CD14-positive monocyte (primary cell): Measurements from ENCODE around the gene FAM81A. TPM values are rescaled to one million over a fixed set of nuclear protein-coding genes. Genes with fewer than 3 reads are reported as not detected.
A peak's percentile ranks its signal among the peaks of the same experiment; 100 is the strongest.

Experiments
- DNase-seq, 3 donors: peaks; one replicate each; pipeline ENCODE4 v3.0.0-alpha.2; 2011 to 2022
- H2AFZ ChIP-seq: 2 replicates; pipeline ENCODE4 v1.6.0; 2012; ENCODE audit warnings: mild to moderate bottlenecking, low read depth, low read length, inconsistent platforms; ENCODE audit not compliant: insufficient read depth, poor library complexity, severe bottlenecking
- H3K27ac ChIP-seq, 2 donors: 1 replicate in 1 of 2; 2 replicates in 1 of 2; pipeline ENCODE4 v1.5.1; 2012 to 2013; ENCODE audit warnings: low read length in 2 of 2, control low read depth in 1 of 2, inconsistent platforms in 1 of 2, low read depth in 1 of 2, mild to moderate bottlenecking in 1 of 2
- H3K27me3 ChIP-seq, 2 donors: one replicate each; pipeline versions ENCODE4 v1.6.0 to v1.6.1; 2011 to 2013; ENCODE audit warnings: low read length in 2 of 2; ENCODE audit not compliant: control insufficient read depth in 2 of 2, insufficient read depth in 2 of 2
- H3K36me3 ChIP-seq, 2 donors: replicated peaks in 1 of 2; 1 replicate in 1 of 2; 2 replicates in 1 of 2; pipeline versions ENCODE4 v1.5.1 to v1.6.1; 2012 to 2013; ENCODE audit warnings: low read length in 2 of 2, control low read depth in 1 of 2, inconsistent platforms in 1 of 2, mild to moderate bottlenecking in 1 of 2; ENCODE audit not compliant: insufficient read depth in 2 of 2, control insufficient read depth in 1 of 2
- H3K4me1 ChIP-seq, 2 donors: 1 replicate in 1 of 2; 2 replicates in 1 of 2; pipeline versions ENCODE4 v1.5.1 to v1.6.1; 2012 to 2013; ENCODE audit warnings: low read length in 2 of 2, control low read depth in 1 of 2, inconsistent platforms in 1 of 2, mild to moderate bottlenecking in 1 of 2, moderate library complexity in 1 of 2; ENCODE audit not compliant: insufficient read depth in 2 of 2, control insufficient read depth in 1 of 2
- H3K4me2 ChIP-seq: replicated peaks from 2 replicates; pipeline ENCODE3; 2012; ENCODE audit warnings: low read length, moderate library complexity, mild to moderate bottlenecking; ENCODE audit not compliant: poor library complexity, severe bottlenecking; ENCODE audit errors: extremely low read depth
- H3K4me3 ChIP-seq, 3 experiments: fragments of 200-600 bp in 1 of 3; sonication (generic) in 1 of 3; replicated peaks in 1 of 3; 1 replicate in 2 of 3; 2 replicates in 1 of 3; pipeline ENCODE4 v1.5.1; 2011 to 2013; ENCODE audit warnings: low read length in 3 of 3, mild to moderate bottlenecking in 3 of 3, control low read depth in 2 of 3, low read depth in 2 of 3, inconsistent platforms in 1 of 3, moderate library complexity in 1 of 3
- H3K79me2 ChIP-seq: 2 replicates; pipeline ENCODE4 v1.6.0; 2012; ENCODE audit warnings: mild to moderate bottlenecking, control low read depth, inconsistent platforms, low read length, moderate library complexity; ENCODE audit not compliant: insufficient read depth
- H3K9ac ChIP-seq: 2 replicates; pipeline ENCODE4 v1.6.0; 2017; ENCODE audit warnings: low read length, mild to moderate bottlenecking; ENCODE audit not compliant: insufficient read depth, poor library complexity, severe bottlenecking
- H3K9me3 ChIP-seq, 2 donors: replicated peaks in 1 of 2; 1 replicate in 1 of 2; 2 replicates in 1 of 2; pipeline versions ENCODE4 v1.5.1 to v1.6.1; 2012 to 2013; ENCODE audit warnings: low read length in 2 of 2, control low read depth in 1 of 2; ENCODE audit not compliant: control insufficient read depth in 1 of 2, insufficient read depth in 1 of 2
- H4K20me1 ChIP-seq: 2 replicates; pipeline ENCODE4 v1.6.0; 2012; ENCODE audit warnings: mild to moderate bottlenecking, low read length, control low read depth, moderate library complexity; ENCODE audit not compliant: insufficient read depth
- H3K27ac Mint-ChIP-seq, 7 donors: one replicate each; pipeline ENCODE4 v1.8.0; 2020; ENCODE audit warnings: mild to moderate bottlenecking in 7 of 7, mixed read lengths in 7 of 7, moderate library complexity in 6 of 7, inconsistent platforms in 2 of 7
- H3K27me3 Mint-ChIP-seq, 3 donors: one replicate each; pipeline ENCODE4 v1.8.0; 2021 to 2022; ENCODE audit warnings: low read depth in 3 of 3, mild to moderate bottlenecking in 3 of 3, mixed read lengths in 3 of 3, moderate library complexity in 3 of 3, inconsistent platforms in 1 of 3
- H3K36me3 Mint-ChIP-seq, 2 donors: one replicate each; pipeline ENCODE4 v1.8.0; 2020; ENCODE audit warnings: mixed read lengths in 2 of 2, inconsistent platforms in 1 of 2, mild to moderate bottlenecking in 1 of 2
- H3K4me1 Mint-ChIP-seq: one replicate; pipeline ENCODE4 v1.8.0; 2020; ENCODE audit warnings: mild to moderate bottlenecking, mixed read lengths
- H3K4me3 Mint-ChIP-seq, 2 donors: one replicate each; pipeline ENCODE4 v1.8.0; 2020; ENCODE audit warnings: mild to moderate bottlenecking in 2 of 2, mixed read lengths in 2 of 2, moderate library complexity in 1 of 2
- H3K9me3 Mint-ChIP-seq, 7 donors: one replicate each; pipeline ENCODE4 v1.8.0; 2020 to 2022; ENCODE audit warnings: mixed read lengths in 7 of 7, mild to moderate bottlenecking in 6 of 7, moderate library complexity in 6 of 7, inconsistent platforms in 2 of 7
- WGBS: methylation state at CpG from one replicate; pipeline ENCODE4 v1.1.5; 2013; ENCODE audit warnings: missing lambda C conversion rate; ENCODE audit not compliant: insufficient coverage; 5-methylcytosine and 5-hydroxymethylcytosine counted together
- intact Hi-C, 2 donors: fragments of 100-400 bp; cut with micrococcal nuclease; formaldehyde crosslinking; loops; one replicate each; pipeline versions ENCODE4 v1.15.0 to v1.15.1; 2023
- polyA plus RNA-seq, 3 donors: library from polyadenylated mRNA; depleted of rRNA in 1 of 3; unstranded in 2 of 3; stranded (reverse) in 1 of 3; fragments of 300-500 nt in 2 of 3; fragments of >200 nt in 1 of 3; fragmentation: Illumina TruSeq in 2 of 3; gene quantifications; 1 replicate in 2 of 3; 2 replicates in 1 of 3; pipeline ENCODE4 v1.2.3, GENCODE V29; 2012 to 2021
- TF ChIP-seq, protein P1 (sequence below): fragments of 200-600 bp; IDR thresholded peaks from one replicate; pipeline ENCODE4 v1.8.0; 2022; ENCODE audit warnings: antibody characterized with exemption, mild to moderate bottlenecking

FAM81A gene
- polyA plus RNA-seq, 3 donors: 0.40 to 0.66 TPM; not detected in 1

DNA sequence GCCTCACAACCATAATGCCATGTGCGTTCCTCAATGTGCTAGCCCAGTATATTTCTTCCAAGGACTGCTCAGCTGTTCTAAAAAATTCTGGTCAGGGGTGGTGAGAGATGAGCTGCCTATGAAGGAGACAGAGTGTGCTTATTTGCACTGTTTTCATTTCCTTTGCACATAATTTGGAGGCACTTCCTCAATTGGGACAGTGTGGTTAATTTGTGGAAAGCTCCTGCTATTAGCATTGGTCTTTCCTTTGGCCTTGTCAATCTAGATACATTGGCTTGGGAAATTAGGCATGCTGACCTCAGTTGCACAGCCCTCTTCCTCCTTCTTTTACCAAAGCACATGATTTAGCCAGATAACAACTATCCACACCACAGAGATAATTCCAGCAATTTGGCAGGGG is 9.4 kb downstream of the FAM81A start:
- peak overlapping the region in 2 of 7 donors; percentile 0 to 62 for H3K27ac Mint-ChIP-seq
- no CpG with 5 or more reads among the region's 1 CpG for WGBS
- Histone ChIP-seq H3K4me1 (peaks cover 10 to 15% of the 10 kb centered on the region in 2 donors), H2AFZ (no peak overlapping the region), H3K9me3 (no peaks in the 10 kb centered on the region), H3K27ac (no peak overlapping the region), H3K9ac (no peak overlapping the region), H3K4me3 (no peak overlapping the region), H4K20me1 (no peaks in the 10 kb centered on the region), H3K27me3 (no peaks in the 10 kb centered on the region), H3K4me2 (no peak overlapping the region), H3K79me2 (no peaks in the 10 kb centered on the region), H3K36me3 (no peaks in the 10 kb centered on the region)
- peak in 1 of 3 donors; percentile 7 for DNase-seq
- H3K4me1 Mint-ChIP-seq: peaks cover 18% of the 10 kb centered on the region
- TF ChIP-seq, protein P1, sequence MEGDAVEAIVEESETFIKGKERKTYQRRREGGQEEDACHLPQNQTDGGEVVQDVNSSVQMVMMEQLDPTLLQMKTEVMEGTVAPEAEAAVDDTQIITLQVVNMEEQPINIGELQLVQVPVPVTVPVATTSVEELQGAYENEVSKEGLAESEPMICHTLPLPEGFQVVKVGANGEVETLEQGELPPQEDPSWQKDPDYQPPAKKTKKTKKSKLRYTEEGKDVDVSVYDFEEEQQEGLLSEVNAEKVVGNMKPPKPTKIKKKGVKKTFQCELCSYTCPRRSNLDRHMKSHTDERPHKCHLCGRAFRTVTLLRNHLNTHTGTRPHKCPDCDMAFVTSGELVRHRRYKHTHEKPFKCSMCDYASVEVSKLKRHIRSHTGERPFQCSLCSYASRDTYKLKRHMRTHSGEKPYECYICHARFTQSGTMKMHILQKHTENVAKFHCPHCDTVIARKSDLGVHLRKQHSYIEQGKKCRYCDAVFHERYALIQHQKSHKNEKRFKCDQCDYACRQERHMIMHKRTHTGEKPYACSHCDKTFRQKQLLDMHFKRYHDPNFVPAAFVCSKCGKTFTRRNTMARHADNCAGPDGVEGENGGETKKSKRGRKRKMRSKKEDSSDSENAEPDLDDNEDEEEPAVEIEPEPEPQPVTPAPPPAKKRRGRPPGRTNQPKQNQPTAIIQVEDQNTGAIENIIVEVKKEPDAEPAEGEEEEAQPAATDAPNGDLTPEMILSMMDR: no peak
- H3K9me3 Mint-ChIP-seq: peaks cover 0 to 2% (median 0%) of the 10 kb centered on the region in 7 donors
- no peak overlapping the region for H3K4me3 Mint-ChIP-seq
- intact Hi-C loops: no loop called here
- H3K27me3 Mint-ChIP-seq: peaks cover 0 to 1% (median 0%) of the 10 kb centered on the region in 3 donors
- H3K36me3 Mint-ChIP-seq: peaks cover 0 to 2% of the 10 kb centered on the region in 2 donors

DNA sequence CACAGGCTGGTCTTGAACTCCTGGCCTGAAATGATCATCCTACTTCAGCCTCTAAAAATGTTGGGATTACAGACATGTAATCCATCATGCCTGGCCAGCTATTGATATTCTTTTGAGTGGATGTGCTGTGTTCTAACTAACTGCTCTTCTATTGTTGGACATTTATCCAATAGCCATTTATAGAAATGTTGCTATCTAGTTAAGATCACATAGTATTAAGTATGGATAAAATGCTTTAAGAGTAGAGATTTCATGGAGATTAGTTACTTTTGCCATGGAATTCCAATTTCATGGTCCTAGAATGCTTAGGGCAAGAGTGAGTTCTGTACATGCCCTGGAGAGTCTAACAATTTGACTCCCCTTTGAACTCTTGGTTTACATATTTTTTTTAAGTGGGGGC is 10.9 kb downstream of the FAM81A start:
- H3K9ac ChIP-seq: no peak overlapping the region
- no peaks in the 10 kb centered on the region for H3K9me3 ChIP-seq
- H3K36me3 ChIP-seq: no peaks in the 10 kb centered on the region
- TF ChIP-seq, protein P1: no peak
- H3K4me2 ChIP-seq: no peak overlapping the region
- DNase-seq: no peak
- peaks cover 10 to 15% of the 10 kb centered on the region in 2 donors for H3K4me1 ChIP-seq
- H3K79me2 ChIP-seq: no peaks in the 10 kb centered on the region
- H4K20me1 ChIP-seq: no peaks in the 10 kb centered on the region
- H3K4me1 Mint-ChIP-seq: peaks cover 14% of the 10 kb centered on the region
- intact Hi-C loops: no loop called here
- H3K36me3 Mint-ChIP-seq: peaks cover 0 to 1% of the 10 kb centered on the region in 2 donors
- no peak overlapping the region for H3K4me3 ChIP-seq
- no peaks in the 10 kb centered on the region for H3K27me3 Mint-ChIP-seq
- H3K27me3 ChIP-seq: no peaks in the 10 kb centered on the region
- H3K4me3 Mint-ChIP-seq: no peak overlapping the region
- peaks cover 0 to 2% (median 0%) of the 10 kb centered on the region in 7 donors for H3K9me3 Mint-ChIP-seq
- no peak overlapping the region for H2AFZ ChIP-seq
- H3K27ac Mint-ChIP-seq: no peak overlapping the region
- H3K27ac ChIP-seq: no peak overlapping the region
